GM19328 (cell line): ENCODE results near the gene LARGE1.

Experiments
- ATAC-seq: cut with Tn5 transposase; IDR thresholded peaks from one replicate; pipeline ENCODE4 v1.9.1; 2021; ENCODE audit warnings: mild to moderate bottlenecking, moderate library complexity; ENCODE audit not compliant: unreplicated experiment

LARGE1 gene

GRCh38 chr22:33299245-33299956 lies 620.9 kb downstream of the LARGE1 start:
- ATAC-seq, result peak; percentile 62

GRCh38 chr22:33296941-33297340 lies 623.3 kb downstream of the LARGE1 start:
- no peak for ATAC-seq

- ATAC-seq, result no peak
Observed at GRCh38 chr22:33288078-33288477, 632.2 kb downstream of the LARGE1 start.

- no peak for ATAC-seq
Observed at GRCh38 chr22:33275073-33275443, 645.2 kb downstream of the LARGE1 start.

- ATAC-seq, result no peak
Observed at GRCh38 chr22:33274214-33275072, 645.8 kb downstream of the LARGE1 start.

- ATAC-seq, result no peak
Observed at GRCh38 chr22:33272871-33273270, 647.4 kb downstream of the LARGE1 start.

GRCh38 chr22:33272180-33272579 lies 648.1 kb downstream of the LARGE1 start:
- peak; percentile 14 for ATAC-seq

GRCh38 chr22:33271390-33272161 lies 648.7 kb downstream of the LARGE1 start:
- peak; percentile 48 for ATAC-seq

- no peak for ATAC-seq
Observed at GRCh38 chr22:33270596-33270995, 649.7 kb downstream of the LARGE1 start.

- ATAC-seq, result no peak
Observed at GRCh38 chr22:33261699-33262098, 658.6 kb downstream of the LARGE1 start.

GRCh38 chr22:33260498-33260897 lies 659.8 kb downstream of the LARGE1 start:
- ATAC-seq, result no peak

- no peak for ATAC-seq
Observed at GRCh38 chr22:33255791-33256190, 664.5 kb downstream of the LARGE1 start.

- no peak for ATAC-seq
Observed at GRCh38 chr22:33248948-33249347, 671.3 kb downstream of the LARGE1 start.

GRCh38 chr22:33247758-33248157 lies 672.5 kb downstream of the LARGE1 start:
- ATAC-seq, result no peak

GRCh38 chr22:33242078-33242477 lies 678.2 kb downstream of the LARGE1 start:
- ATAC-seq, result no peak

- ATAC-seq, result no peak
Observed at GRCh38 chr22:33240888-33241475, 679.3 kb downstream of the LARGE1 start.

GRCh38 chr22:33232071-33232470 lies 688.2 kb downstream of the LARGE1 start:
- no peak for ATAC-seq

GRCh38 chr22:33227791-33228190 lies 692.5 kb downstream of the LARGE1 start:
- no peak for ATAC-seq

- no peak for ATAC-seq
Observed at GRCh38 chr22:33224841-33225240, 695.4 kb downstream of the LARGE1 start.
